Left hindlimb (tissue), 1 donor: ENCODE results near the gene CELA2B.
A peak's percentile ranks its signal among the peaks of the same experiment; 100 is the strongest.
"Not testable (repeated sequence)": the region's sequence is repeated elsewhere in the genome, so short reads cannot be mapped to it uniquely, and the experiment has no call there.

Experiments used
- DNase-seq: peaks from one replicate; pipeline ENCODE4 v3.0.0-alpha.2; 2018

CELA2B gene

GRCh38 chr1:15504436-15504835 lies 28.5 kb downstream of the CELA2B start:
- no peak for DNase-seq

GRCh38 chr1:15506831-15507230 lies 30.9 kb downstream of the CELA2B start:
- no peak for DNase-seq

GRCh38 chr1:15507278-15507677 lies 31.4 kb downstream of the CELA2B start:
- no peak for DNase-seq

GRCh38 chr1:15508700-15509487 lies 33.0 kb downstream of the CELA2B start:
- DNase-seq = no peak

- no peak for DNase-seq
These were observed 33.7 kb downstream of the CELA2B start for GRCh38 chr1:15509586-15509985.

GRCh38 chr1:15510611-15511405 lies 34.9 kb downstream of the CELA2B start:
- DNase-seq = no peak

- no peak for DNase-seq
These were observed 37.3 kb downstream of the CELA2B start for GRCh38 chr1:15513192-15513591.

- DNase-seq = no peak
These were observed 38.0 kb downstream of the CELA2B start for GRCh38 chr1:15513919-15514318.

- not testable (repeated sequence) for DNase-seq
These were observed 38.7 kb downstream of the CELA2B start for GRCh38 chr1:15514557-15514956.

GRCh38 chr1:15515022-15515663 lies 39.2 kb downstream of the CELA2B start:
- DNase-seq = no peak

- DNase-seq = no peak
These were observed 43.7 kb downstream of the CELA2B start for GRCh38 chr1:15519625-15520024.

- not testable (repeated sequence) for DNase-seq
These were observed 45.5 kb downstream of the CELA2B start for GRCh38 chr1:15521206-15521906.

GRCh38 chr1:15522551-15522950 lies 46.6 kb downstream of the CELA2B start:
- DNase-seq = no peak

GRCh38 chr1:15523104-15524020 lies 47.5 kb downstream of the CELA2B start:
- DNase-seq = no peak

- DNase-seq = no peak
These were observed 48.0 kb downstream of the CELA2B start, which contains the start of gene CASP9 for GRCh38 chr1:15524021-15524282. Gene CASP9, minus strand, starts transcription at chr1:15524215. Its CDS starts 15 bp downstream, at chr1:15524200.

- DNase-seq = peak; percentile 100
These were observed 48.6 kb downstream of the CELA2B start for GRCh38 chr1:15524283-15525049.

GRCh38 chr1:15525050-15526020 lies 49.4 kb downstream of the CELA2B start:
- peak; percentile 99 for DNase-seq

- no peak for DNase-seq
These were observed 50.2 kb downstream of the CELA2B start for GRCh38 chr1:15526021-15526489.

GRCh38 chr1:15526490-15527339 lies 50.8 kb downstream of the CELA2B start, which contains the start of gene DNAJC16:
Gene DNAJC16, plus strand, starts transcription at chr1:15526848. Its CDS starts 2,258 bp downstream, at chr1:15529106.
- DNase-seq = peak; percentile 100
